Mesendoderm (in vitro differentiated cells): ENCODE results near the gene KCNJ10.

Experiments used
- DNase-seq: peaks from one replicate; pipeline ENCODE4 v3.0.0; 2013
- H2AK5ac ChIP-seq: 2 replicates; pipeline ENCODE4 v1.6.1; 2013; ENCODE audit warnings: low read length, inconsistent platforms
- H2BK120ac ChIP-seq: 2 replicates; pipeline ENCODE4 v1.6.1; 2013; ENCODE audit warnings: low read depth, mild to moderate bottlenecking, low read length, moderate library complexity, mixed read lengths
- H2BK15ac ChIP-seq: replicated peaks from 2 replicates; pipeline ENCODE4 v1.6.1; 2013; ENCODE audit warnings: low read depth, mild to moderate bottlenecking, moderate library complexity
- H2BK5ac ChIP-seq: 2 replicates; pipeline ENCODE4 v1.6.1; 2013; ENCODE audit warnings: low read length, inconsistent platforms
- H3K18ac ChIP-seq: 2 replicates; pipeline ENCODE4 v1.6.1; 2013; ENCODE audit warnings: mild to moderate bottlenecking, low read length, mixed read lengths
- H3K23ac ChIP-seq: one replicate; pipeline ENCODE4 v1.6.1; 2013; ENCODE audit warnings: low read length
- H3K27ac ChIP-seq: 2 replicates; pipeline ENCODE4 v1.5.1; 2013; ENCODE audit warnings: low read depth, mild to moderate bottlenecking, inconsistent platforms, low read length, moderate library complexity
- H3K27me3 ChIP-seq: 2 replicates; pipeline ENCODE4 v1.6.1; 2013; ENCODE audit warnings: low read length, control low read depth, mild to moderate bottlenecking, inconsistent platforms; ENCODE audit not compliant: insufficient read depth, poor library complexity
- H3K36me3 ChIP-seq: 2 replicates; pipeline ENCODE4 v1.6.1; 2013; ENCODE audit warnings: low read length, inconsistent platforms; ENCODE audit not compliant: control insufficient read depth, insufficient read depth
- H3K4ac ChIP-seq: one replicate; pipeline ENCODE4 v1.6.1; 2013; ENCODE audit warnings: low read depth, mild to moderate bottlenecking, low read length, moderate library complexity
- H3K4me1 ChIP-seq: 2 replicates; pipeline ENCODE4 v1.6.1; 2013; ENCODE audit warnings: low read depth, low read length, inconsistent platforms; ENCODE audit not compliant: control insufficient read depth
- H3K4me2 ChIP-seq: 2 replicates; pipeline ENCODE4 v1.6.1; 2013; ENCODE audit warnings: low read length
- H3K4me3 ChIP-seq: 2 replicates; pipeline ENCODE4 v1.5.1; 2013; ENCODE audit warnings: mild to moderate bottlenecking, low read length
- H3K56ac ChIP-seq: one replicate; pipeline ENCODE4 v1.6.1; 2013; ENCODE audit warnings: low read length
- H3K79me1 ChIP-seq: 2 replicates; pipeline ENCODE4 v1.6.1; 2013; ENCODE audit warnings: low read length, inconsistent platforms
- H3K79me2 ChIP-seq: 2 replicates; pipeline ENCODE4 v1.6.1; 2013; ENCODE audit warnings: mild to moderate bottlenecking, low read length; ENCODE audit not compliant: control insufficient read depth, insufficient read depth
- H3K9ac ChIP-seq: 2 replicates; pipeline ENCODE4 v1.6.1; 2013; ENCODE audit warnings: low read length, inconsistent platforms
- H4K5ac ChIP-seq: one replicate; pipeline ENCODE4 v1.6.1; 2013; ENCODE audit warnings: low read length
- H4K8ac ChIP-seq: one replicate; pipeline ENCODE4 v1.6.1; 2013; ENCODE audit warnings: low read depth, mild to moderate bottlenecking, control low read depth, low read length, moderate library complexity
- WGBS: extraction: QIAGEN DNeasy Blood & Tissue Kit; methylation state at CpG from one replicate; pipeline ENCODE4 v1.1.7; 2013; ENCODE audit warnings: low lambda C conversion rate, missing lambda C conversion rate; ENCODE audit not compliant: insufficient coverage; ENCODE audit errors: extremely low coverage; 5-methylcytosine and 5-hydroxymethylcytosine counted together

KCNJ10 gene

GRCh38 chr1:160064164-160064563 lies 5.8 kb downstream of the KCNJ10 start:
- H4K5ac ChIP-seq: no peak overlapping the region
- H3K36me3 ChIP-seq: no peaks in the 10 kb centered on the region
- no CpG with 5 or more reads among the region's 3 CpGs for WGBS
- no peaks in the 10 kb centered on the region for H3K79me2 ChIP-seq
- H3K18ac ChIP-seq: no peak overlapping the region
- peaks cover 5% of the 10 kb centered on the region for H3K4me1 ChIP-seq
- no peak overlapping the region for H3K4ac ChIP-seq
- H3K4me2 ChIP-seq: no peak overlapping the region
- no peak overlapping the region for H2BK5ac ChIP-seq
- no peak overlapping the region for H2AK5ac ChIP-seq
- H4K8ac ChIP-seq: no peak overlapping the region
- H3K27me3 ChIP-seq: no peaks in the 10 kb centered on the region
- no peak overlapping the region for H3K56ac ChIP-seq
- no peaks in the 10 kb centered on the region for H3K79me1 ChIP-seq
- H3K23ac ChIP-seq: no peak overlapping the region
- H2BK15ac ChIP-seq: no peak overlapping the region
- H3K27ac ChIP-seq: no peak overlapping the region
- no peak overlapping the region for H3K4me3 ChIP-seq
- H2BK120ac ChIP-seq: no peak overlapping the region
- DNase-seq: no peak
- no peak overlapping the region for H3K9ac ChIP-seq

- no peak overlapping the region for H3K56ac ChIP-seq
- no peak overlapping the region for H4K8ac ChIP-seq
- no peak overlapping the region for H3K27ac ChIP-seq
- WGBS: no CpG with 5 or more reads among the region's 5 CpGs
- H2AK5ac ChIP-seq: no peak overlapping the region
- H3K4me3 ChIP-seq: no peak overlapping the region
- no peak overlapping the region for H2BK120ac ChIP-seq
- no peaks in the 10 kb centered on the region for H3K79me2 ChIP-seq
- no peak overlapping the region for H2BK15ac ChIP-seq
- no peak overlapping the region for H4K5ac ChIP-seq
- no peak for DNase-seq
- H3K18ac ChIP-seq: no peak overlapping the region
- H3K4me2 ChIP-seq: no peak overlapping the region
- H3K36me3 ChIP-seq: no peaks in the 10 kb centered on the region
- no peaks in the 10 kb centered on the region for H3K79me1 ChIP-seq
- H3K9ac ChIP-seq: no peak overlapping the region
- H2BK5ac ChIP-seq: no peak overlapping the region
- peaks cover 5% of the 10 kb centered on the region for H3K4me1 ChIP-seq
- no peaks in the 10 kb centered on the region for H3K27me3 ChIP-seq
- H3K4ac ChIP-seq: no peak overlapping the region
- H3K23ac ChIP-seq: no peak overlapping the region
Measured at GRCh38 chr1:160063176-160063575, 6.8 kb downstream of the KCNJ10 start.

GRCh38 chr1:160062230-160062532 lies 7.8 kb downstream of the KCNJ10 start:
- H3K36me3 ChIP-seq: no peaks in the 10 kb centered on the region
- H3K79me2 ChIP-seq: no peaks in the 10 kb centered on the region
- H3K4ac ChIP-seq: no peak overlapping the region
- H2BK15ac ChIP-seq: no peak overlapping the region
- no peak overlapping the region for H4K5ac ChIP-seq
- no peak overlapping the region for H3K27ac ChIP-seq
- no peaks in the 10 kb centered on the region for H3K27me3 ChIP-seq
- H3K4me1 ChIP-seq: peaks cover 4% of the 10 kb centered on the region
- H4K8ac ChIP-seq: no peak overlapping the region
- no peak overlapping the region for H3K4me2 ChIP-seq
- no peaks in the 10 kb centered on the region for H3K79me1 ChIP-seq
- no peak overlapping the region for H3K56ac ChIP-seq
- H3K9ac ChIP-seq: no peak overlapping the region
- WGBS: no CpG with 5 or more reads among the region's 6 CpGs
- H3K23ac ChIP-seq: no peak overlapping the region
- H2BK120ac ChIP-seq: no peak overlapping the region
- no peak overlapping the region for H2AK5ac ChIP-seq
- H3K4me3 ChIP-seq: no peak overlapping the region
- H2BK5ac ChIP-seq: no peak overlapping the region
- no peak overlapping the region for H3K18ac ChIP-seq
- no peak for DNase-seq

GRCh38 chr1:160061369-160062229 lies 8.4 kb downstream of the KCNJ10 start:
- Histone ChIP-seq H2BK5ac (no peak overlapping the region), H3K79me1 (no peaks in the 10 kb centered on the region), H3K4ac (no peak overlapping the region), H3K18ac (no peak overlapping the region), H3K27ac (no peak overlapping the region), H3K79me2 (no peaks in the 10 kb centered on the region), H2BK120ac (no peak overlapping the region), H3K9ac (no peak overlapping the region), H3K23ac (no peak overlapping the region), H3K4me2 (no peak overlapping the region), H3K27me3 (no peaks in the 10 kb centered on the region), H3K4me1 (no peaks in the 10 kb centered on the region), H3K36me3 (no peaks in the 10 kb centered on the region), H2AK5ac (no peak overlapping the region), H3K4me3 (no peak overlapping the region), H4K8ac (no peak overlapping the region), H3K56ac (no peak overlapping the region), H2BK15ac (no peak overlapping the region), H4K5ac (no peak overlapping the region)
- WGBS: no CpG with 5 or more reads among the region's 15 CpGs
- peak; percentile 70 for DNase-seq

- H4K5ac ChIP-seq: no peak overlapping the region
- no peaks in the 10 kb centered on the region for H3K4me1 ChIP-seq
- no peak overlapping the region for H3K4me2 ChIP-seq
- no peaks in the 10 kb centered on the region for H3K27me3 ChIP-seq
- H3K18ac ChIP-seq: no peak overlapping the region
- no peak overlapping the region for H3K27ac ChIP-seq
- H4K8ac ChIP-seq: no peak overlapping the region
- no peak overlapping the region for H3K23ac ChIP-seq
- no peak overlapping the region for H2BK5ac ChIP-seq
- DNase-seq: peak; percentile 40
- H3K4me3 ChIP-seq: no peak overlapping the region
- no peak overlapping the region for H3K9ac ChIP-seq
- no peak overlapping the region for H3K4ac ChIP-seq
- no peak overlapping the region for H2BK120ac ChIP-seq
- no peaks in the 10 kb centered on the region for H3K36me3 ChIP-seq
- no CpG with 5 or more reads among the region's 2 CpGs for WGBS
- H3K56ac ChIP-seq: no peak overlapping the region
- no peaks in the 10 kb centered on the region for H3K79me2 ChIP-seq
- no peak overlapping the region for H2BK15ac ChIP-seq
- no peaks in the 10 kb centered on the region for H3K79me1 ChIP-seq
- H2AK5ac ChIP-seq: no peak overlapping the region
Measured at GRCh38 chr1:160058087-160058486, 11.9 kb downstream of the KCNJ10 start.

GRCh38 chr1:160056648-160057169 lies 13.3 kb downstream of the KCNJ10 start:
- Histone ChIP-seq H2AK5ac (no peak overlapping the region), H4K8ac (no peak overlapping the region), H3K27ac (no peak overlapping the region), H3K4me1 (no peaks in the 10 kb centered on the region), H4K5ac (no peak overlapping the region), H2BK15ac (no peak overlapping the region), H3K79me1 (no peaks in the 10 kb centered on the region), H3K4me2 (no peak overlapping the region), H2BK120ac (no peak overlapping the region), H3K56ac (no peak overlapping the region), H3K4ac (no peak overlapping the region), H2BK5ac (no peak overlapping the region), H3K23ac (no peak overlapping the region), H3K18ac (no peak overlapping the region), H3K4me3 (no peak overlapping the region), H3K79me2 (no peaks in the 10 kb centered on the region), H3K27me3 (no peaks in the 10 kb centered on the region), H3K36me3 (no peaks in the 10 kb centered on the region), H3K9ac (no peak overlapping the region)
- WGBS: no CpG with 5 or more reads among the region's 1 CpG
- DNase-seq: no peak
